Ishikawa (cell line): ENCODE data around the gene ATP5PD.

Experiments
- CEBPB ChIP-seq: IDR thresholded peaks from 2 replicates; pipeline ENCODE4 v1.6.1; 2012
- CREB1 ChIP-seq: IDR thresholded peaks from 2 replicates; pipeline ENCODE4 v1.6.1; 2012; ENCODE audit warnings: low read depth
- EP300 ChIP-seq: IDR thresholded peaks from 2 replicates; pipeline ENCODE4 v1.6.1; 2012; ENCODE audit warnings: borderline replicate concordance
- TAF1 ChIP-seq: IDR thresholded peaks from 2 replicates; pipeline ENCODE4 v1.6.1; 2012; ENCODE audit warnings: low read depth, mild to moderate bottlenecking
- TCF12 ChIP-seq: IDR thresholded peaks from 2 replicates; pipeline ENCODE4 v1.6.1; 2012; ENCODE audit warnings: low read depth

GRCh38 chr17:75033346-75034235, 13.2 kb downstream of the ATP5PD start:
- TF ChIP-seq TAF1 (peak; percentile 23; the same call in 1 of the 2 replicates), CREB1 (0 out of 2 replicates have a peak, but pooled peaks have one; percentile 17), EP300 (peak; percentile 12; the same call in 1 of the 2 replicates), TCF12 (no peak; the same call in 1 of the 2 replicates), CEBPB (peak; percentile 52; the same call in 1 of the 2 replicates)
